SK-N-SH (cell line): ENCODE data around the gene SPRED2. TPM values are rescaled to one million over a fixed set of nuclear protein-coding genes. Genes with fewer than 3 reads are reported as not detected.

Experiments used
- CTCF ChIA-PET: fragments of 300-600, 350-600 bp; formaldehyde crosslinking; extraction: SDS; loops from one replicate; lab custom pipeline; 2021; lab: Yijun Ruan, JAX
- POLR2A ChIA-PET: fragments of 350-600 bp; sonication (Branson Sonifier 250); formaldehyde crosslinking; extraction: SDS; loops from one replicate; lab custom pipeline; 2020; ENCODE audit warnings: antibody characterized with exemption, inconsistent platforms; lab: Yijun Ruan, JAX
- DNase-seq: peaks from one replicate; pipeline ENCODE4 v3.0.0; 2012
- H2AFZ ChIP-seq: fragments of 200-600 bp; sonication (generic); 2 replicates; pipeline ENCODE4 v1.8.1; 2016; ENCODE audit warnings: antibody characterized with exemption, mild to moderate bottlenecking, low read depth
- H3F3A ChIP-seq: fragments of 200-600 bp; sonication (generic); replicated peaks from 2 replicates; pipeline ENCODE3; 2016; ENCODE audit warnings: antibody characterized with exemption, mild to moderate bottlenecking; ENCODE audit not compliant: insufficient read depth
- H3K27ac ChIP-seq, 2 experiments: fragments of 200-500 bp in 1 of 2; fragments of 200-600 bp in 1 of 2; sonication (Bioruptor generic) in 1 of 2; sonication (generic), shearing (Covaris generic) in 1 of 2; 2 replicates each; pipeline versions ENCODE4 v1.5.1 to v1.6.1; 2014 to 2016; ENCODE audit warnings: low read depth in 2 of 2, inconsistent platforms in 1 of 2, low read length in 1 of 2, mild to moderate bottlenecking in 1 of 2, mixed read lengths in 1 of 2
- H3K27me3 ChIP-seq: fragments of 200-600 bp; sonication (generic), shearing (Covaris generic); 2 replicates; pipeline ENCODE4 v1.6.1; 2016; ENCODE audit warnings: mixed run types; ENCODE audit not compliant: insufficient read depth
- H3K36me3 ChIP-seq, 2 experiments: fragments of 200-500 bp in 1 of 2; fragments of 200-600 bp in 1 of 2; sonication (Bioruptor generic) in 1 of 2; sonication (generic) in 1 of 2; replicated peaks in 1 of 2; 2 replicates each; pipeline versions ENCODE3 to v1.5.1; 2014 to 2016; ENCODE audit warnings: low read length in 1 of 2, mild to moderate bottlenecking in 1 of 2; ENCODE audit not compliant: insufficient read depth in 2 of 2, control insufficient read depth in 1 of 2
- H3K4me1 ChIP-seq, 2 experiments: fragments of 200-500 bp in 1 of 2; fragments of 200-600 bp in 1 of 2; sonication (Bioruptor generic) in 1 of 2; sonication (generic), shearing (Covaris generic) in 1 of 2; 2 replicates each; pipeline versions ENCODE4 v1.5.1 to v1.6.1; 2014 to 2016; ENCODE audit warnings: low read depth in 1 of 2, low read length in 1 of 2, mixed run types in 1 of 2; ENCODE audit not compliant: insufficient read depth in 2 of 2, control insufficient read depth in 1 of 2
- H3K4me2 ChIP-seq: fragments of 200-600 bp; sonication (generic), shearing (Covaris generic); 2 replicates; pipeline ENCODE4 v1.6.1; 2017; ENCODE audit warnings: mixed run types
- H3K4me3 ChIP-seq, 2 experiments: fragments of 200-500 bp in 1 of 2; fragments of 200-600 bp in 1 of 2; sonication (Bioruptor generic) in 1 of 2; sonication (generic), shearing (Covaris generic) in 1 of 2; 2 replicates each; pipeline versions ENCODE4 v1.5.1 to v1.8.1; 2014 to 2016; ENCODE audit warnings: low read depth in 2 of 2, inconsistent platforms in 1 of 2, low read length in 1 of 2, mild to moderate bottlenecking in 1 of 2, mixed read lengths in 1 of 2, moderate library complexity in 1 of 2
- H3K79me2 ChIP-seq: fragments of 200-600 bp; sonication (generic); 2 replicates; pipeline ENCODE4 v1.8.1; 2017; ENCODE audit warnings: mild to moderate bottlenecking; ENCODE audit not compliant: insufficient read depth
- H3K9ac ChIP-seq: fragments of 200-600 bp; sonication (generic); 2 replicates; pipeline ENCODE4 v1.6.1; 2017; ENCODE audit warnings: mixed run types
- H3K9me2 ChIP-seq: fragments of 200-600 bp; sonication (generic); 2 replicates; pipeline ENCODE4 v1.6.1; 2017; ENCODE audit warnings: mixed run types
- H3K9me3 ChIP-seq: fragments of 200-600 bp; sonication (generic); 2 replicates; pipeline ENCODE4 v1.6.1; 2017; ENCODE audit warnings: mixed run types, mild to moderate bottlenecking, moderate library complexity
- H4K20me1 ChIP-seq: fragments of 200-600 bp; sonication (generic); 2 replicates; pipeline ENCODE4 v1.6.1; 2017; ENCODE audit warnings: mild to moderate bottlenecking, mixed run types; ENCODE audit not compliant: insufficient read depth
- CHD2 ChIP-seq: fragments of 150-350 bp; IDR thresholded peaks from 2 replicates; pipeline ENCODE4 v1.6.1; 2018; ENCODE audit warnings: low read length; ENCODE audit not compliant: partially characterized antibody
- EP300 ChIP-seq, 2 experiments: IDR thresholded peaks; 2 replicates each; pipeline versions ENCODE4 v1.4.0 to v1.6.1; 2012; ENCODE audit warnings: borderline replicate concordance in 1 of 2, low read depth in 1 of 2, low read length in 1 of 2
- EZH2phosphoT487 ChIP-seq: fragments of 200-600 bp; sonication (generic); IDR thresholded peaks from 2 replicates; pipeline ENCODE4 v1.6.1; 2017; ENCODE audit warnings: low read depth, mixed run types, mild to moderate bottlenecking, antibody characterized with exemption, moderate library complexity, borderline replicate concordance
- FOXM1 ChIP-seq: IDR thresholded peaks from 2 replicates; pipeline ENCODE4 v1.4.0; 2012; ENCODE audit warnings: low read depth, mild to moderate bottlenecking
- MEF2A ChIP-seq: IDR thresholded peaks from 2 replicates; pipeline ENCODE4 v1.4.0; 2012; ENCODE audit warnings: low read depth, borderline replicate concordance
- NFIC ChIP-seq: IDR thresholded peaks from 2 replicates; pipeline ENCODE4 v1.4.0; 2012; ENCODE audit warnings: borderline replicate concordance
- POLR2AphosphoS5 ChIP-seq: IDR thresholded peaks from 2 replicates; pipeline ENCODE4 v1.6.1; 2012; ENCODE audit warnings: low read depth, low read length
- RXRA ChIP-seq: IDR thresholded peaks from 2 replicates; pipeline ENCODE4 v1.4.0; 2012; ENCODE audit warnings: low read depth, mild to moderate bottlenecking, borderline replicate concordance
- SIN3A ChIP-seq: IDR thresholded peaks from 2 replicates; pipeline ENCODE4 v1.6.1; 2012; ENCODE audit warnings: low read depth, mild to moderate bottlenecking, low read length, moderate library complexity, borderline replicate concordance
- SMC3 ChIP-seq: IDR thresholded peaks from 2 replicates; pipeline ENCODE4 v1.6.1; 2012; ENCODE audit warnings: low read depth, low read length, improper control_type of control experiment
- TAF1 ChIP-seq: IDR thresholded peaks from 2 replicates; pipeline ENCODE4 v1.6.1; 2012; ENCODE audit warnings: low read depth, mild to moderate bottlenecking, low read length, moderate library complexity, borderline replicate concordance
- TCF12 ChIP-seq: IDR thresholded peaks from 2 replicates; pipeline ENCODE4 v1.4.0; 2012
- TEAD4 ChIP-seq: IDR thresholded peaks from 2 replicates; pipeline ENCODE4 v1.4.0; 2012; ENCODE audit warnings: mild to moderate bottlenecking, borderline replicate concordance; ENCODE audit not compliant: insufficient read depth
- YY1 ChIP-seq: IDR thresholded peaks from 2 replicates; pipeline ENCODE4 v1.4.0; 2012; ENCODE audit warnings: low read depth, mild to moderate bottlenecking
- WGBS: methylation state at CpG from one replicate; pipeline ENCODE4 v1.1.6; 2017; ENCODE audit warnings: low lambda C conversion rate; 5-methylcytosine and 5-hydroxymethylcytosine counted together
- polyA plus RNA-seq, 3 experiments: library from polyadenylated mRNA; depleted of rRNA; stranded (reverse); fragments of >200 nt; gene quantifications; 2 replicates each; pipeline ENCODE4 v1.2.3, GENCODE V29; 2012
- TF ChIP-seq, protein P1 (sequence below): fragments of 200-600 bp; sonication (generic); IDR thresholded peaks from 2 replicates; pipeline ENCODE4 v1.6.1; 2017; ENCODE audit warnings: antibody characterized with exemption, mild to moderate bottlenecking, moderate library complexity
- TF ChIP-seq, protein P2 (sequence below): IDR thresholded peaks from 2 replicates; pipeline ENCODE4; 2012
- TF ChIP-seq, protein P3 (sequence below): IDR thresholded peaks from 2 replicates; pipeline ENCODE4 v1.4.0; 2012; ENCODE audit warnings: low read depth, borderline replicate concordance
- TF ChIP-seq, protein P4 (sequence below): IDR thresholded peaks from 2 replicates; pipeline ENCODE4 v1.4.0; 2012; ENCODE audit warnings: low read depth, borderline replicate concordance

Gene SPRED2
- polyA plus RNA-seq, 1 of the 3 experiments (the other 2 are of a cell fraction): 21.9 TPM

DNA sequence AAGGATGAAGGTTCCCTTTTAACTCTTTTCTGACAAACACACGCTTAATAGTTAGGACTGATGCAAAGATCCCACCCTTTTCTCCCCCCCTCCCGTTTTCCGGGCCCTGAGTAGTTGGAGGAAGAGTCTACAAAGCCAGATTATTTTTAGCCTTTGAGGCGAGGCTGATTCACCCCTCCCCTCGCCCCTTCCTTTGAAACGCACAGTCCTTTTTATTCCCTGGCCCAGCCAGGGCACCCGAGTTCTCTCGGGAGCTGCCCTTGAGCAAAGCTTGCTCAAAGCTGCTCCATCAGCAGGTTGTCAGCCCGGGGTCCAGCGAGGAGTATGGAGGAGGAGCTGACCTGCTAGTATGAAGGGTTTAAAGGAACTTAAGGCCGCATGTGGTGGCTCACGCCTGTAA, 47.1 kb upstream of the SPRED2 start:
- H3F3A ChIP-seq: no peaks in the 10 kb centered on the region
- WGBS: 76% methylated on average over 10 of the region's 12 CpGs
- no peaks in the 10 kb centered on the region for H3K36me3 ChIP-seq
- ChIA-PET POLR2A (no interaction called here), CTCF (no interaction called here)
- no peak for DNase-seq
- no peaks in the 10 kb centered on the region for H3K27me3 ChIP-seq
- H4K20me1 ChIP-seq: no peaks in the 10 kb centered on the region
- TF ChIP-seq NFIC: no peak
- TF ChIP-seq, protein P1, sequence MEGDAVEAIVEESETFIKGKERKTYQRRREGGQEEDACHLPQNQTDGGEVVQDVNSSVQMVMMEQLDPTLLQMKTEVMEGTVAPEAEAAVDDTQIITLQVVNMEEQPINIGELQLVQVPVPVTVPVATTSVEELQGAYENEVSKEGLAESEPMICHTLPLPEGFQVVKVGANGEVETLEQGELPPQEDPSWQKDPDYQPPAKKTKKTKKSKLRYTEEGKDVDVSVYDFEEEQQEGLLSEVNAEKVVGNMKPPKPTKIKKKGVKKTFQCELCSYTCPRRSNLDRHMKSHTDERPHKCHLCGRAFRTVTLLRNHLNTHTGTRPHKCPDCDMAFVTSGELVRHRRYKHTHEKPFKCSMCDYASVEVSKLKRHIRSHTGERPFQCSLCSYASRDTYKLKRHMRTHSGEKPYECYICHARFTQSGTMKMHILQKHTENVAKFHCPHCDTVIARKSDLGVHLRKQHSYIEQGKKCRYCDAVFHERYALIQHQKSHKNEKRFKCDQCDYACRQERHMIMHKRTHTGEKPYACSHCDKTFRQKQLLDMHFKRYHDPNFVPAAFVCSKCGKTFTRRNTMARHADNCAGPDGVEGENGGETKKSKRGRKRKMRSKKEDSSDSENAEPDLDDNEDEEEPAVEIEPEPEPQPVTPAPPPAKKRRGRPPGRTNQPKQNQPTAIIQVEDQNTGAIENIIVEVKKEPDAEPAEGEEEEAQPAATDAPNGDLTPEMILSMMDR: no peak
- TF ChIP-seq CHD2: no peak
- no peak for TF ChIP-seq TEAD4
- TF ChIP-seq MEF2A: no peak
- TF ChIP-seq, protein P2, sequence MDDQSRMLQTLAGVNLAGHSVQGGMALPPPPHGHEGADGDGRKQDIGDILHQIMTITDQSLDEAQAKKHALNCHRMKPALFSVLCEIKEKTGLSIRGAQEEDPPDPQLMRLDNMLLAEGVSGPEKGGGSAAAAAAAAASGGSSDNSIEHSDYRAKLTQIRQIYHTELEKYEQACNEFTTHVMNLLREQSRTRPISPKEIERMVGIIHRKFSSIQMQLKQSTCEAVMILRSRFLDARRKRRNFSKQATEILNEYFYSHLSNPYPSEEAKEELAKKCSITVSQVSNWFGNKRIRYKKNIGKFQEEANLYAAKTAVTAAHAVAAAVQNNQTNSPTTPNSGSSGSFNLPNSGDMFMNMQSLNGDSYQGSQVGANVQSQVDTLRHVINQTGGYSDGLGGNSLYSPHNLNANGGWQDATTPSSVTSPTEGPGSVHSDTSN: no peak
- TF ChIP-seq EP300 (IDR thresholded peaks at IDR 0.05; ENCODE audit: borderline replicate concordance in 1 of 2, low read depth in 1 of 2, low read length in 1 of 2): no peak
- TF ChIP-seq TCF12: no peak
- TF ChIP-seq EZH2phosphoT487: no peak
- TF ChIP-seq, protein P3, sequence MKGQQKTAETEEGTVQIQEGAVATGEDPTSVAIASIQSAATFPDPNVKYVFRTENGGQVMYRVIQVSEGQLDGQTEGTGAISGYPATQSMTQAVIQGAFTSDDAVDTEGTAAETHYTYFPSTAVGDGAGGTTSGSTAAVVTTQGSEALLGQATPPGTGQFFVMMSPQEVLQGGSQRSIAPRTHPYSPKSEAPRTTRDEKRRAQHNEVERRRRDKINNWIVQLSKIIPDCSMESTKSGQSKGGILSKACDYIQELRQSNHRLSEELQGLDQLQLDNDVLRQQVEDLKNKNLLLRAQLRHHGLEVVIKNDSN: no peak
- no peak for TF ChIP-seq YY1
- no peaks in the 10 kb centered on the region for H3K79me2 ChIP-seq
- H3K27ac ChIP-seq: no peak overlapping the region
- no peak overlapping the region for H2AFZ ChIP-seq
- H3K4me1 ChIP-seq: peaks cover 0 to 2% of the 10 kb centered on the region in 2 experiments; a peak in 1 of 4 replicates
- no peak overlapping the region for H3K4me3 ChIP-seq
- H3K4me2 ChIP-seq: no peak overlapping the region
- no peaks in the 10 kb centered on the region for H3K9me2 ChIP-seq
- H3K9me3 ChIP-seq: no peaks in the 10 kb centered on the region
- no peak overlapping the region for H3K9ac ChIP-seq

DNA sequence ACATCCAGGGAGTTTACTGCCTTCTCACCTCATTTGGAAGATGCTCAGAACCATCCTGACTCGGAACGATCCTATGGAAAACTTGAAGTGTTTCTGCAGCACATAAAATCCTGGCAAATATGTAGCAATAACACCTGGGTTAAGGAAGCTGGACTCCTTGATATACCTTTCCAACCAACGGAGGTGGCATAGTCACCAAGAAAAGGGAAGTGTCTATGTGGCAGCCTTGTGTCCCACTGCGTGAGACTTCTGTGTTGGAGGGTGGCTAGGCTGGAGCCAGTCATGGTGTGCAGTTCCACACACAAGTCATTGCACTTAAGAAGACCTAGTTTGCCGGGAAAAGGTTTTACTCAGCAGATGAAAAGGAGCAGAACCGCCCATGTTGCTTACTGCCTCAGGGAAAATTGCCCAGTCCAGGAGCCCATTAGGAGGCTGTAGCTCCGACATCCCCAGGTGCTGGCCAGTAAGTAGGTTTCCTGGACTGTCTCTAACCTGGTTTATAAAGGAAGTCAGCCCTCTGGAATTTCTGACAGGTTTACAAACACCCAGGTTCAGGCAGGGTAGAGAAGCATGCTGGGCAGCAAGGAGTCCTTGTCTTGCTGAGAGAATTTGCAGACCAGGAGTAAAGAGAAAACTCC, 46.2 kb upstream of the SPRED2 start:
- TF ChIP-seq RXRA: no peak
- no peak for TF ChIP-seq SIN3A
- no peak for TF ChIP-seq MEF2A
- TF ChIP-seq, protein P1: no peak
- no peak for TF ChIP-seq TAF1
- TF ChIP-seq FOXM1: no peak
- TF ChIP-seq SMC3: no peak
- TF ChIP-seq, protein P3: no peak
- no peak for TF ChIP-seq POLR2AphosphoS5
- TF ChIP-seq, protein P4, sequence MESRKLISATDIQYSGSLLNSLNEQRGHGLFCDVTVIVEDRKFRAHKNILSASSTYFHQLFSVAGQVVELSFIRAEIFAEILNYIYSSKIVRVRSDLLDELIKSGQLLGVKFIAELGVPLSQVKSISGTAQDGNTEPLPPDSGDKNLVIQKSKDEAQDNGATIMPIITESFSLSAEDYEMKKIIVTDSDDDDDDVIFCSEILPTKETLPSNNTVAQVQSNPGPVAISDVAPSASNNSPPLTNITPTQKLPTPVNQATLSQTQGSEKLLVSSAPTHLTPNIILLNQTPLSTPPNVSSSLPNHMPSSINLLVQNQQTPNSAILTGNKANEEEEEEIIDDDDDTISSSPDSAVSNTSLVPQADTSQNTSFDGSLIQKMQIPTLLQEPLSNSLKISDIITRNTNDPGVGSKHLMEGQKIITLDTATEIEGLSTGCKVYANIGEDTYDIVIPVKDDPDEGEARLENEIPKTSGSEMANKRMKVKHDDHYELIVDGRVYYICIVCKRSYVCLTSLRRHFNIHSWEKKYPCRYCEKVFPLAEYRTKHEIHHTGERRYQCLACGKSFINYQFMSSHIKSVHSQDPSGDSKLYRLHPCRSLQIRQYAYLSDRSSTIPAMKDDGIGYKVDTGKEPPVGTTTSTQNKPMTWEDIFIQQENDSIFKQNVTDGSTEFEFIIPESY: no peak
- H3K9me2 ChIP-seq: no peaks in the 10 kb centered on the region
- H3K9ac ChIP-seq: no peak overlapping the region
- H3K9me3 ChIP-seq: no peaks in the 10 kb centered on the region
- H3K27me3 ChIP-seq: no peaks in the 10 kb centered on the region
- ChIA-PET POLR2A (no interaction called here), CTCF (no interaction called here)
- DNase-seq: no peak
- H2AFZ ChIP-seq: no peak overlapping the region
- H3K79me2 ChIP-seq: no peaks in the 10 kb centered on the region
- H3K27ac ChIP-seq: no peak overlapping the region
- no peak overlapping the region for H3K4me3 ChIP-seq
- WGBS: 65% methylated on average over 7 of the region's 7 CpGs
- H3K36me3 ChIP-seq: no peaks in the 10 kb centered on the region
- no peak overlapping the region for H3K4me2 ChIP-seq
- H3F3A ChIP-seq: no peaks in the 10 kb centered on the region
- H3K4me1 ChIP-seq: peaks cover 0 to 2% of the 10 kb centered on the region in 2 experiments; a peak in 1 of 4 replicates
- no peaks in the 10 kb centered on the region for H4K20me1 ChIP-seq
